Testis (tissue), 2 donors: Measurements from ENCODE around the gene BRI3BP.

ENCODE experiments used
- CTCF ChIP-seq, 3 experiments: fragments of 450-650 bp in 2 of 3; fragments of 200-600 bp in 1 of 3; sonication (generic) in 1 of 3; IDR thresholded peaks; one replicate each; pipeline ENCODE4 v1.5.1; 2016 to 2019; ENCODE audit warnings: antibody characterized with exemption in 3 of 3, mild to moderate bottlenecking in 2 of 3, moderate library complexity in 1 of 3
- POLR2A ChIP-seq: fragments of 450-650 bp; IDR thresholded peaks from one replicate; pipeline ENCODE4 v1.6.1; 2017; ENCODE audit warnings: antibody characterized with exemption, mild to moderate bottlenecking, moderate library complexity

GRCh38 chr12:124964251-124964650, 29.2 kb upstream of the BRI3BP start:
- TF ChIP-seq CTCF (IDR thresholded peaks at IDR 0.05) = no peak
- TF ChIP-seq POLR2A = no peak
